ENCODE data around the gene SLC28A1. TPM values are rescaled to one million over a fixed set of nuclear protein-coding genes. Genes with fewer than 3 reads are reported as not detected.

The SLC28A1 gene
- total RNA-seq, 1 experiment from 2014 or later: 1.1 TPM

GRCh38 chr15:84862214-84862975 is 22.1 kb upstream of the SLC28A1 start:
- ChIA-PET POLR2A (ENCODE audit: unreplicated experiment) (no interaction called here), CTCF (no interaction called here)
- Histone ChIP-seq H4K20me1 (ENCODE audit: low read length) (no peaks in the 10 kb centered on the region), H3K36me3 (ENCODE audit: low read depth, low read length) (no peaks in the 10 kb centered on the region), H3K9me3 (ENCODE audit: low read length) (no peaks in the 10 kb centered on the region), H3K4me2 (ENCODE audit: low read length) (no peak overlapping the region), H3K9ac (ENCODE audit: low read length) (no peak overlapping the region), H3K4me3 (ENCODE audit: low read length) (no peak overlapping the region), H3K27ac (ENCODE audit: low read length) (no peak overlapping the region), H3K79me2 (ENCODE audit: low read length) (peaks cover 19% of the 10 kb centered on the region), H3K9me2 (replicated peaks; ENCODE audit: low read length) (no peaks in the 10 kb centered on the region), H3F3A (ENCODE audit: low read length, unreplicated experiment) (no peaks in the 10 kb centered on the region), H3K4me1 (ENCODE audit: insufficient read depth, low read length) (peaks cover 39% of the 10 kb centered on the region), H2AFZ (ENCODE audit: low read length) (no peak overlapping the region), H3K27me3 (ENCODE audit: low read length) (no peaks in the 10 kb centered on the region)
- BruUV-seq (replicated peaks): no TSS peak
- DNase-seq (no peak), ATAC-seq (no peak)
- no peak for TF ChIP-seq EZH2 (IDR thresholded peaks at IDR 0.05; ENCODE audit: low read length, unreplicated experiment)
- no peak for TF ChIP-seq EZH2phosphoT487 (IDR thresholded peaks at IDR 0.05; ENCODE audit: borderline replicate concordance, low read length)
- no peak for TF ChIP-seq CTCF (conservative IDR thresholded peaks at IDR 0.05; ENCODE audit: low read depth, low read length)
- intact Hi-C loops (cut with micrococcal nuclease): no loop called here

- Histone ChIP-seq H3F3A (ENCODE audit: low read length, unreplicated experiment) (no peaks in the 10 kb centered on the region), H3K9ac (ENCODE audit: low read length) (no peak overlapping the region), H3K79me2 (ENCODE audit: low read length) (peaks cover 19% of the 10 kb centered on the region), H3K4me2 (ENCODE audit: low read length) (no peak overlapping the region), H3K4me1 (ENCODE audit: insufficient read depth, low read length) (peaks cover 29% of the 10 kb centered on the region), H3K36me3 (ENCODE audit: low read depth, low read length) (no peaks in the 10 kb centered on the region), H3K9me2 (replicated peaks; ENCODE audit: low read length) (no peaks in the 10 kb centered on the region), H4K20me1 (ENCODE audit: low read length) (no peaks in the 10 kb centered on the region), H3K9me3 (ENCODE audit: low read length) (no peaks in the 10 kb centered on the region), H2AFZ (ENCODE audit: low read length) (no peak overlapping the region), H3K27me3 (ENCODE audit: low read length) (no peaks in the 10 kb centered on the region), H3K4me3 (ENCODE audit: low read length) (no peak overlapping the region), H3K27ac (ENCODE audit: low read length) (no peak overlapping the region)
- ChIA-PET POLR2A (ENCODE audit: unreplicated experiment) (no interaction called here), CTCF (no interaction called here)
- intact Hi-C loops (cut with micrococcal nuclease): no loop called here
- BruUV-seq (replicated peaks): no TSS peak
- DNase-seq (no peak), ATAC-seq (no peak)
- TF ChIP-seq EZH2 (IDR thresholded peaks at IDR 0.05; ENCODE audit: low read length, unreplicated experiment): no peak
- no peak for TF ChIP-seq CTCF (conservative IDR thresholded peaks at IDR 0.05; ENCODE audit: low read depth, low read length)
- TF ChIP-seq EZH2phosphoT487 (IDR thresholded peaks at IDR 0.05; ENCODE audit: borderline replicate concordance, low read length): no peak
These were observed 20.7 kb upstream of the SLC28A1 start for GRCh38 chr15:84863565-84864443.

DNA sequence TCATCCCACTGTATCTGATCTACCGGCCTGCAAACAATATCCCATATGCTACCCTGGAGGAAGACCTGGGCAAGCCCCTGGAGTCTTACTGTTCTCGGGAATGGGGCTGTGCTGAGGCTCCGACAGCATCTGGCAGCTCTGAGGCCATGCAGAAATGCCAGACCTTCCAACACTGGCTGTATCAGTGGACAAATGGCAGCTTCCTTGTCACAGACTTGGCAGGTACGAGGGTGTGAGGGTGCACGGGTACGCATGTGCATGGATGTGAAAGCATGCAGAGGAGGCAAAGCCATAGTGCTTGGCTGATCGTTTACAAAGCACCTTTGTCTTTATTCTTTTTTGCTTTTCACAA is 20.0 kb upstream of the SLC28A1 start:
- Histone ChIP-seq H3K9me2 (replicated peaks; ENCODE audit: low read length) (no peaks in the 10 kb centered on the region), H3K4me3 (ENCODE audit: low read length) (no peak overlapping the region), H3K79me2 (ENCODE audit: low read length) (peaks cover 19% of the 10 kb centered on the region), H3K4me2 (ENCODE audit: low read length) (no peak overlapping the region), H3K27ac (ENCODE audit: low read length) (no peak overlapping the region), H3K36me3 (ENCODE audit: low read depth, low read length) (no peaks in the 10 kb centered on the region), H3K27me3 (ENCODE audit: low read length) (no peaks in the 10 kb centered on the region), H3K4me1 (ENCODE audit: insufficient read depth, low read length) (peaks cover 23% of the 10 kb centered on the region), H2AFZ (ENCODE audit: low read length) (no peak overlapping the region), H3F3A (ENCODE audit: low read length, unreplicated experiment) (no peaks in the 10 kb centered on the region), H3K9ac (ENCODE audit: low read length) (no peak overlapping the region), H4K20me1 (ENCODE audit: low read length) (no peaks in the 10 kb centered on the region), H3K9me3 (ENCODE audit: low read length) (no peaks in the 10 kb centered on the region)
- DNase-seq (no peak), ATAC-seq (no peak)
- intact Hi-C loops (cut with micrococcal nuclease): no loop called here
- CTCF ChIA-PET: no interaction called here
- POLR2A ChIA-PET (ENCODE audit: unreplicated experiment): no interaction called here
- TF ChIP-seq EZH2 (IDR thresholded peaks at IDR 0.05; ENCODE audit: low read length, unreplicated experiment) (no peak), EZH2phosphoT487 (IDR thresholded peaks at IDR 0.05; ENCODE audit: borderline replicate concordance, low read length) (no peak), CTCF (conservative IDR thresholded peaks at IDR 0.05; ENCODE audit: low read depth, low read length) (no peak)
- no TSS peak for BruUV-seq (replicated peaks)
